Femur (tissue), 1 donor: ENCODE results near the gene GUCY1A2.

Source experiments
- DNase-seq: peaks from one replicate; pipeline ENCODE4 v3.0.0-alpha.2; 2017

GUCY1A2 gene

DNA sequence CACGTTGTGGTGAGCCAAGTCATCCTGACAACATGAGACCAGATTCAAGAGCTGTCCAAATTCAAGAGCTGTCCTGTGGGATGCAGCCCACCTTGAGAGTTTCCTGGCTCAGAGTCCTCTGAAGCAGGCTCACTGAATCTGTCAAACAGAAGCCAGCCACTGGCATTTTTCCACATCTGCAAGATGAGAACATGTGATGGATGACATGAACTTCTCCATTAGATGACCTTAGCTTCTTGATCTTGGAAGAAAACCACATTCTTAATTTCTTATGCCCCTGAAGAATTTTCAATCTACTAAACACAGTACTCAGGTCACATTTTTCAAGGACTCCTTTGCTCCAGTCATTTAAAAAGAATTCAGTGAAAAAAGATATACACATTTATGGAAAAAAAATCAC, 291.0 kb downstream of the GUCY1A2 start:
- DNase-seq = no peak

DNA sequence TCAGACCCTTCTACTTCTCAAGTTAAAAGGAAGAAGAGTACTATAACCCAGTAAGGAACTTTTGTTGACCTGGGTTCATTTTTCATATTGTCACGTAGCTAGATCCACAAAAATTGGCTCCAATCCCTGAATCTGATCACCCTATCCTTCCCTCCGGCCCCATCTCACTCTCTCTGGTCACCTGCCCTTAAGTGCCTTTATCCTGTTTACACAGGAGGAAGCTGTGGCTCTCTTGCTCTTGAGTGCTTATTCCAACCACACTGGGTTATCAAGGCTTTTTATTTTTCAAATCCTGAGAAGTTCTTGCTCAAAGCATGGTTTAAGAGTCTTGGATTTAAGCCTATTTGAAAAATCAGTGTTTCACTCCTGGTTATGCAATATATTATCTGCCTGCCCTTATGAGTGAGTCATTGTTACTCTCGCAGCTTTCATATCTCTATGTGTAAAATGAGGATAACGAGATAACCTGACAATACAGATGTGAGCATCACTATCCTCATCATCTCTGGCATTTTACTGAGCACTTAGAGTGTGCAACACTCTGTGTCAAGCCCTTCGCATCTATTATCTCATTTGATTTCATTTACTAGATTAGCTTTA, 293.9 kb downstream of the GUCY1A2 start:
- DNase-seq = no peak

DNA sequence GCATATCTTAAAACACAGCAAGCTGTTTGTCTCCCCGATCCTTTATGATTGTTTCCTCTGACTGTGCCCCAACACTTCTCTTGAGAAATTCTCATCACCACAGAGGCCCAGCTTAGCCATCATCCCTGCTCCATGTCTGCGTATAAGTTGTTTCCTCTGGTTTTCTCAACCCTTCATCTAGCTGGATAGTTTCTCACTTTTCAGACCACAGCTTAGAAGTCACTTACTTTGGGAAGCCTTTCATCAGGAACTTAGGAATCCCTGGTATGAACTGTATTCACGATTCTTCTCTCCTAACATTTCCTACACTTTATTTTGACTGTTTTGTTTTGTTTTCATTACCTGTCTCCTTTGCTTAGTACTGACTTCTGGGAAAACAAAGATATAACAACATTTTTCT, 295.2 kb downstream of the GUCY1A2 start:
- DNase-seq = no peak

DNA sequence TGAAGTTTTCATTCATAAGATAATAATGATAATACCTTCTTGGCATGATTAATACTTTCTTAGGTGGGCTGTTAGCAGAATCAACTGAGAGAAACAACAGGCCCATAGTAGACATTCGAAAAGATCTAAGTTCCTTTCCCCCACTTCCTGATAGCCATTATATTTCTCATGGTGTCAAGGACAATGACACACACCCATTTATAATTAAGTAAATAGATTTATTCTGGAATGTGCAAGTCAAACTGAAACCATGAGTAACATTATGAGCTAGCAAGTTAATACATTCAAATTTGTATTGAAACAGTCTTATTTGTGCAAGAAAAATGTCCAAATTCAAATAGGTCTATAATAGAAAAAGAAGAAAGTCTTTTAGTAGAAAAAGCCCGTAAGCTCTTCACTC, 301.1 kb downstream of the GUCY1A2 start:
- DNase-seq = no peak

DNA sequence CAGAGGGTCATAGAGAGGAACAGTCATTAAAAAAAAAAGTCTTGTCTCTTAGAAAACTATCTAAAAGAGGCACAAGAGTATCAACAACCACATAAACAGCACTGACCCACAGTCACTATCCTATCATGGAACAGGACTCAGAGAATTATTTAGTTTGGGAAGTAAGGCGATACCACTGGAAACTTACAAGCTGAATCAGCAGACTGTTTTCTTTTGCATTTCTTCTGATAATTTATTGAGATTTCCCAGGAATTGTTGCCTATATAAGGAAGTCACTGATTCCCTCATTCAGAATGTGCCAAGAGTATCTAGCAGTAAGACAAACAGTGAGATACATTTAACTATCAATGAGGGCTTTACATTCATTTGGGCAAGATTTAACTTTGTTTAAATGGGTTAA, 304.1 kb downstream of the GUCY1A2 start:
- no peak for DNase-seq

DNA sequence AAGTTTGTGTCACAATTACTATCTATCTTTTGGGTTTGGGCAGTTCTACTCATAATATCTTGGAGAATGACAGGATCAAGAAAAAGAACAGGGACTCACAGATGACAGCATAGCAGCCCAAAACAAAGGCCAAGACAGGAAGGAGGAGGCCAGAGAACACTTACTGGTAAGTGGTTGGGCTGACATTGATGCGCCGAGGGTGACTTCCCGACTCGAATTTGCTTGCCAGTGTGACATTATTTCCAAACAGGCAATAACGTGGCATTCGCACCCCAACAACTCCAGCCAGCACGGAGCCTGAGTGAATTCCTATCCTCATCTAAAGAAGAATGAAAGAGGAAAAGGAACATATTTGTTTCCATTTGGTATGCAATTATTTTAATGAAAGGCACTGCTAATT, 309.9 kb downstream of the GUCY1A2 start:
- DNase-seq = no peak

DNA sequence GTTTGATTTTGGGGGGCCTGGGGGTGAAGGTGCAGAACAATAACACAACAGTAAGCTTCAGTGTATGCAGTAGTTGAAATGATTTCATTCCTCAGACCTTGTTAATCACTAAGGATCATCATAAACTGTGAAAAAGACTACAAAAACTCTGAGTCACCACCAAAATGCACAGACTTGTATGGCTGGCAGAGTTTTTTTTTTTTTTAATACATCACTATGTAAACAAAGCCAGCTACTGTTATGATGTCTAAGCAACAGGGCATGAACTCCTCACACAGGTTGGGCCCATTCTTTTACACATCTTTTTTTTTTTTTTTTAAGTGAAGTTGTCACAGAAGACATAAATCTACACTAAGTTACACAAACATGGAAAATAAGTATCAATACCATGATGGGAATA, 311.9 kb downstream of the GUCY1A2 start:
- no peak for DNase-seq

DNA sequence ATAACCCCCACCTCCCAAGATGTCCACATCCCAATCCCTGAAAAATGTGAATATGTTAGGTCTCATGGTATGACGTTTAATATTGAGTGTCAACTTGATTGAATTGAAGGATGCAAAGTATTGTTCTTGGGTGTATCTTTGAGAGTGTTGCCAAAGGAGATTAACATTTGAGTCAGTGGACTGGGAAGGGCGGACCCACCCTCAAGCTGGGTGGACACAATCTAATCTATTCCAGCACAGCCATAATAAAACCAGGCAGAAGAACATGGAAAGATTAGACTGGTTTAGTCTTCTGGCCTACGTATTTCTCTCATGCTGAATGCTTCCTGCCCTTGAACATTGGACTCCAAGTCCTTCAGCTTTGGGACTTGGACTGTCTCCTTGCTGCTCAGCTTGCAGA, 315.5 kb downstream of the GUCY1A2 start:
- no peak for DNase-seq

DNA sequence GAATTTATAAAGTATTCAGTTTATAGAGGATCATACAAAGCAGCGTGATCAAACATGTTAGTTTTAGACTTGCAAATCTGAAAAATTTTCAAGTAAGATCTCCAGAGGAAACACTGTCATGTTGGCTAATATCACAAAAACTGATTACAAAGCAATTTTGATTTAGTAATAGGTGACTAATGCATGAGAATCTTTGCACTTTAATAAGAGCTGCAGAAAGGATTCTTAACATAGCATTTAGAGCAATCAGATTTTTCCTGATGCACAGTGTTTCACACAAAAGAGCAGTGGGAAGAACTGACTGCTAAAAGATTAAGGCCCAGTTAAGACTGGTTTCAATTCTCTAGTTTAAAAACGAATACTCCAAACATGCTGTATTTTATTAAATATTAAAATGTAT, 321.2 kb downstream of the GUCY1A2 start:
- DNase-seq = no peak

DNA sequence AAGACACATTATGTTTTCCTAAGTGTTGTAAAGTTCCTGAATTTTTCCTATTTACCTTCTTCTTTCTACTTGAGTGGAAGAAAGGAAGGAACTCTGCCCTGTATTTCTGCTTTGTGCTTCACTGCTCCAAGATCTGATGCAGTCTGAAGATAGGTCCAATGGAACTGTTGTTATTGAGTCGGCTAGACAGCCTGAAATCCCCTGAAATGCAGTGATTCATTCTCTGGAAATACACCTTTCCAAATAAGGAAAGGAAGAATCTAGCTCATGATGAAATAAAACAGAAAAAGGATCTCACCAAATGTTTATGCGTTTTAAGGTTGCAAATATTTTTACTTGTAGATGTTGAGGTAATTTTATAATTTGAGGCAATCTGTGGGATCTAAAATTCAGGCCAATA, 322.8 kb downstream of the GUCY1A2 start:
- DNase-seq = no peak

DNA sequence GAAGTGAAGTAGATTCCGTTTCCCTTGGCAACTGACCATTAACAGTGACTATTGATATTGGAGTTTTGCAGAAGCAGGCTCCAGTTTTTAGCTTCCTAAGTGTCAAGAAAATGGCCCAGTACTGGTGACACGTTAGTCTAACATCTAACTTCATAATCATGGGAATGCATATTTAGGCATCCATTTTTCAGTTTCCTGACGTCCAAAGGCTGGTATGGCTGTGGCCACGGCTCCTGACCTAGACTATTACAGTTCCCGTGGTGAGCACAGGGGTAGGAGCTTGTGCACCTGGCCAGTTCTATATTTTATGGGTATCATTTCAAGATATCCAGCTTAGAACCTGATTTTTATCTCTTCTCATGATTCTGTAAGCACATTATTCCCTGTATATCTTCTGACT, 323.8 kb downstream of the GUCY1A2 start:
- no peak for DNase-seq

DNA sequence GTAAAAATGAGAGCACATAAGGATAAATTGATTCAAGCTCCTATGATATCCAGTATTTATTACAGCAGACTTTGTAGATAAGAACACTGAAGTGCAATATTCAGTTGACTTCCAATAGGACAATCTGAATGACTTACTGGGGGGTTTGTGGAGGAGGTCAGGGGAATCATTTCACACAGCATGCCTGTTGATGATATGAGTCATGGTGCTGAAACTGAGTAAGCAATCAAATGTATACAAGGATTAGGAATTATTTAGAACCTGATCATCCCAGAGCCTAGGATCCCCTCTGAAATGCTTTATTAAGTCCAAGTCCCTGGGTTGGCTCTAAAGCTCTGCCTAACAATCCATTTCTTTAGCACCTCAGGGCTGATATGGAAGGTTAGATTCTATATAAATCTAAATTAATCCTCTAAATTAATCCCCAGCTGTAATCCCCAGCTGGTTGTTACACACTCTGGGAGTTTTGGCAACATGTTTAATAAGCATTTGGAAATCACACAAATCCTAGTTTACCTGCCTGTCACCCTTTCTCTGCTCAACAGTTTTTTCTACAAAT, 326.4 kb downstream of the GUCY1A2 start:
- no peak for DNase-seq

DNA sequence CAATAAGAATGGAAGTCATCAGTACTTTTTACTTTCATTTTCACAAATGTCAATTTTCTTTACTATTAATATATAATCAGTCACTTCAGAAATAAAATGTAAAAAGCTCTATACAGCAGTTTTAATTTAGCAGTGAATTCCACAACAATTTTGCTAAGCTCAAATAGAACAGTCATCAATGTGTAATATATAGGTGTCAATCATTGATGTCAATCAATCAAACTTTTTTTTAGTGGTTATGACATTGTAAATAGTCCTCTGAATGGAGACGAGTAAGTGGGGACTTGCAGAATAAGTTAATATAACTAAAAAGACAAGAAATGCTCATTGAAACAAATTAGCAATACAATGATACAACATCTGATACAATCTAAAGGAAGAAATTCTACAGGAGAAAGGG, 327.4 kb downstream of the GUCY1A2 start:
- DNase-seq = no peak

DNA sequence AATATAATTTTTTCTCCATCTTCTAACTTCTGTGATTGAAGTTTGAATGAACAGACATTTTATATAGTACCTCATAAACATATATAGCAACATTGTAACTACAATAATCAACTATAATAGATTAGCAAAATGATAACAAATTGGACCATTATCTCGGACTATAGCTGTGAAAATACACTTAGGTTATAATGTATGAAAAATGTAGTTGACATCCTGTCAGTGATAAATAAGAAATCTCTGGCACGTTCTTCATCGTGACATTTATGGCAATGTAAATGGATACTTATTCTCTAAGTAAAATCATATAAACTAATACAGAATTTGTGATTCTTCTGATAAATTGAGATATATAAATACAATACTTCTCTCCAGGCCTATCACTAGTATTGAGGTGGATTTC, 333.3 kb downstream of the GUCY1A2 start:
- no peak for DNase-seq

DNA sequence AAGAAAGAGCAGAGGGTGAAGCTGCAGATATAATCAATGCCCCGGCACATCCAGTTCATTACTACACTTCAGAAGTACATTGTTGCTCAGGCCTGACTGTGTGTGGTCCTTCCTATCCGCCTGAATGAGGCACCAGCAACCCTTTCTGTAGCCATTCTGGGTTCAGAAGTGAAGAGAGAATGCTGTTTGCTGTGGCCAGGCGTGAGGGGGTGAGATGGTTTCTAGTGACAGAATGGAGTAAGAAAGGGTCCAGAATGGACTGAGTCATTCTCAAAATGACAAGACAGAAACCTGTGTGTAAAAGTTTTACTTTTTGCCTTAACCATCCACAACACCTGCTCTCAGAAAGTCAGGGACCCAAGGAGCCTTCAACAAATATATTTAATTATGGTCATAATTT, 334.8 kb downstream of the GUCY1A2 start:
- DNase-seq = no peak

DNA sequence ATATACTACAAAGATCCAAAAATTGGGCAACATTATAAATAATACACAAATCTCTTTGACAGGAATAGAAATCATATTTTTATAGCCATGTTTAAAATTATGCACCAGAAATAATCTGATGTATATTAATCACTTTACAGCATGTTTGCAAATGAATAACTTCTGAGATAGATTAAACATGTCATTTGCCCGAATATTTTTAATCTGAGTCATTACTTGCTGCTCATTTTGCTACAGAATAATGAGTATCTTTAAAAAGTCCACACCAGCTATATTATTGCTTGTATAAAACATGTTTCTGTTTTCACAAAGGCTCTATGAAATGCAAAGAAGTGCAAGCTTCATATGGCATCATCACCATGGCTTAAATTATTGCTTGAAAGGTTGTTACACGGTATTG, 336.8 kb downstream of the GUCY1A2 start:
- no peak for DNase-seq

DNA sequence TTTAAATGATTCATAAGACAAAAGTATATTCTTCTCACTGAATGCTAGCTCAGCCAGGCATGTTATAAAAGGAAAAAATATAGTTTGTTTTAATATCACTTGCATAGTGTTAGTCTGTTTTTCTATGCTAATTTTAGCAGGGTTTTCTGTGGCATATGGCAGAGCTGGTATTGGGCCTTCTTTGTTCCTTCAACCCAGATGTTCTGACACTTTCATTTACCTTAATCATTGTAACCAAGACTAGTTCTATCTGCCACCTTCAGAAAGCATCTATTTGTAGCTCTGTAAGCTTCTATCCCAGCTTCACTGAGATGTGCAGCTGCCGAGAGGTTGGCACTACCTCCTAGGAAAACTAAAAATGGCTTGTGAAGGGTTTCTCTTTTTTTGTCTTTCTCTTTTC, 338.7 kb downstream of the GUCY1A2 start:
- no peak for DNase-seq

DNA sequence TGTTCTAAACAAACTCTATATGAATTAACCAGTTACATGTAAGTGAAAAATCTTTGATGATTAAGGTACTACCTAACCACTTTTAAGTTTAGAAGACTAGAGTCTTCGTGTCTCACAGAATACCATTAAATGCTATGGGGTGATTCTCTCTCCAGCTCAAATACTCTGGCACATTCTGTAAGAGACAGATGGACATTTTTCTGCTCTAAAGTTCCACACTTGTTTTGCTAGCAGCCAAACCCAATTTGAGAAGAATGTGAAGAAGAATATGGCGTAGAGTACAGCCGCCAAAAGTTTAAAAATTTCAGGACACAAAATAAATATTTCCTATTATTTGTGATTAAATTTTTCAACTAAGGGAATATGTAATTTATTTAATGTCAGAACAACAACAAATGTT, 339.1 kb downstream of the GUCY1A2 start:
- no peak for DNase-seq

DNA sequence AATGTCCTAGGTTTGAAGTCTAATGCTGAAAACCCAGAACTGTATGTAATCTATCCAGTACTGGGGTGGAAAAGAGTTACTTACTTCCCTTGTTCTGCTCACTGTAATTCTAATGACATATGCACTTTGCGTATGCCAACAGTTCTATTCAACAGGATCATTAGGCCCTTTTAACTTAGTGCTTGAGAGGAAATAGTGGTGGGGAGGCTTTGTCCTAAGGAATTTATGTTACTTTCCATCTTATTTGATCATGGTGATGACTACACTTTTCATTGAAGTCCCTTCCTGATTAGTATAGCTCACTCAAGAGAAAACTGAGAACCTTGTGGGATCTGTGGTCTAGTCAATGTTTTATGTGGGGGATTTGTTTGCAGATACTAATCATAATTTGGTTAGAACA, 348.2 kb downstream of the GUCY1A2 start:
- DNase-seq = no peak

DNA sequence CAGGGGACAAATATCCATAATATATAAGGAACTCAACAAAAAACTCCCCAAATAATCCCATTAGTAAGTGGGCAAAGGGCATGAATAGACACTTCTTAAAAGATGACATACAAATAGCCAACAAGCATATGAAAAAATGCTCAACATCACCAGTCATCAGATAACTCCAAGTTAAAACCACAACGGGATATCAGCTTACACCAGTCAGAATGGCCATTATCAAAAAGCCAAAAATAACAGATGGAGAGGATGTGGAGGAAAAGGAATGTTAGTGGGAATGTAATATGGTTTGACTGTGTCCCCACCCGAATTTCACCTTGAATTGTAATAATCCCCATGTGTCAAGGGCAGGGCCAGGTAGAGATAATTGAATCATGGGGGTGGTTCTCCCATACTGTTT, 350.1 kb downstream of the GUCY1A2 start:
- DNase-seq = no peak

DNA sequence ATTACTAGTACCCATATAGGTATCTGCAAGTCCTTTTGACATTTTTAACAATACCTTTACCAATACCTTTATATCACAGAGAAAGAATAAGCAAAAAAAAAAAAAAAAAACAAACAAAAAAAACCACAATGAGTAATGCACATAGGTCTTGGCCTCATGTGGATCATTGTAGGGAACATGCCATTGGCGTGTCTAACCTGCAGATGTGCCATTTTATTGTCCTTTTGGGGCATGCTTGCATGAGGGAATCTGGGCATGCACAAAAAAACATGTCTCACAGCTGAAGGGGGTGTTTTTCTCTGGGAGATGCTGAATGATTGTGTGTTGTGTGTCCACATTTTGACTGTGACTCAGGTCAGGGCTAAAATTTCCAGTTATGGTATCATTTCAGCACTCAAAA, 361.6 kb downstream of the GUCY1A2 start:
- no peak for DNase-seq

DNA sequence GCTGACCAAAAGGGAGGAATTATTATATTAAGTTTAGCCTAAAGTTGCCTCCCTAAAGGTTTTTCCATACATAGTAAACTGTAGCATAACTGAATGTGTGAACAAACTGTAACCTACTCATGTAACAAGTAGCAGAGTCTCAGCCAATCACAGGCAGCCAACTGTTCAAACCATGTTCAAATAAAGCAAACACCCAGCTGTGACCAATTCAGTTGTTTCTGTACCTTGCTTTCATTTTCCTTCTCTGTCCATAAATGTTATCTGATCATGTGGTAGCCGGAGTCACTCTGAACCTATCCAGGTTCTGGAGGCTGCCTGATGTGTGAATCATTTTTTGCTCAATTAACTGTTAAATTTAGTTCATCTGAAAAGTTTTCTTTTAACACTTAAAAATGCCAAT, 373.5 kb downstream of the GUCY1A2 start:
- DNase-seq = no peak

DNA sequence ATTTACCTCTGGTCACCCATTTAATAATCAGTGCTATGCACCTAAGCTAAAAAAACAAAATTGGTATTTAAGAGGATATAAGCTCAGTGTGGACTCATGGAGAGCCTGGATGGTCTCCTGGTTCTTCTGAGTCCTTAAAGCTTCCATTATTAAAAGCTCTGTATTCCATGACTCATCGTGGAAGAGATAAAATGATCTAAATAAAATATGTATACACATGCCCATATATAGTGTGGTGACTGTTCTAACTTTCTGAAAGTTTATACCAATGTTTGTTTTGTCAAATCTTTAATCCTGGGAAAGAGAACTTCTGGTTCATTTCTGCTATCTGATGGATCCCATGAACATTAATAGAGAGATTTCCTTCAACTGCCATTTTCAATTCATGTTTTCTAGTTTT, 375.9 kb downstream of the GUCY1A2 start:
- no peak for DNase-seq

DNA sequence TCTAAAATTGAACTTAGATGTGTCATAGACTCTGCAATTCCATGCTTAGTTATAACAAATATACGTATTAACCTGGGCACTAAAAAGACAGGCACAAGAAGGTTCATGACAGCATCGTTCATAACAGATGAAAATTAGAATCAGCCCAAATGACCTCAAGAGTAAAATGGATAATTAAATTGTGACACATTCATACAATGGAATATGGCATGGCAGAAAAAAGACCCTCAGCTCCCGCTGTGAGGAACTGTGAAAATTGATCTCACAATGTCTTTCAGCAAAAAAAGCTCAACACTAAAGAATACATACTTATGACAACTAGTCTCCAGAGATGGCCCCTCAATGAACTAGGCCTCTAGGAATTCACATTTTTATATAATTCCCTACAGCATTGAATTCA, 386.0 kb downstream of the GUCY1A2 start:
- DNase-seq = no peak

DNA sequence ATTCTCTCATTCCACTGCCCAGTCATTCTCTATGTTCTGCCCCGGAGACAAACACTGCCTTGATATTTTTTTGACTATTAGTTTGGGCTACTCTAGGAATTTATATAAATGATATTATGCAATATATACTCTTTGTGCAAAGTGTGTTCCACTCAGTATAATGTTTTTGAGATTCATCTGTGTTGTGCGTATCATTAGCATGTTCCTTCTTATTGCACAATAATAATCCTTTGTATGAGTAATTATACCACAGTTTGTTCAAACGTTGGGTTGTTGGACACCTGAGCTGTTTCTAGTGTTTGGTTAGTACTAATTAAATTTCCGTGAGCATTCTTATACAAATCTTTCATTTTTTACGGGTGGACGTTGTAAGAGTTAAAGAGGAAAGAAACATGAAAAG, 390.6 kb downstream of the GUCY1A2 start:
- DNase-seq = no peak

DNA sequence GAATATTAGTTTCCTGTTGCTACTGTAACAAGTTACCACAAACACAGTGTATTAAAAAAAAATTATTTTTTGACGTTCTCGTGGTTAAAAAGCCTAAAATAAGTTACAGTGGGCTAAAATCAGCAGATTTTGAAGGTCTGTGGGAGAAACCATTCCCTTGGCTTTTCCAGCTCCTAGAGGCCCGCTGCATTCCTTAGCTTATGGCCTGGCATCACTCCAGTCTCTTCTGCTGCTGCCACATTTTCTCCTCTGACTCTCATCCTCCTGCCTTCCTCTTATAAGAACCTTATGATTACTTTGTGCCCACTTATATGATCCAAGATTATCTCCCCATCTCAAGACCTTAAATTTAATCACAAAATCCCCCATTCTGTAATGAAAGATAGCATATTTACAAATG, 392.7 kb downstream of the GUCY1A2 start:
- peak; percentile 45 for DNase-seq
